K562 (cell line): ENCODE data around the gene OSBPL3. TPM values are rescaled to one million over a fixed set of nuclear protein-coding genes. Genes with fewer than 3 reads are reported as not detected.

Experiments
- CBFA2T3 ChIP-seq: fragments of 450-650 bp; IDR thresholded peaks from 2 replicates; pipeline ENCODE4 v1.6.1; 2017
- CBX5 ChIP-seq: IDR thresholded peaks from 2 replicates; pipeline ENCODE4 v1.6.1; 2014; ENCODE audit warnings: low read depth, borderline replicate concordance
- CC2D1A ChIP-seq: fragments of 450-650 bp; IDR thresholded peaks from 2 replicates; pipeline ENCODE4 v1.6.1; 2017; ENCODE audit warnings: mild to moderate bottlenecking
- HDGF ChIP-seq: fragments of 450-650 bp; IDR thresholded peaks from 2 replicates; pipeline ENCODE4 v1.6.1; 2016
- KLF10 ChIP-seq: fragments of 250-450 bp; sonication (Bioruptor Pico); IDR thresholded peaks from 2 replicates; pipeline ENCODE4 v1.6.1; 2021; ENCODE audit warnings: matching md5 sums
- MGA ChIP-seq: fragments of 450-650 bp; IDR thresholded peaks from 2 replicates; pipeline ENCODE4 v1.6.1; 2016; ENCODE audit warnings: mild to moderate bottlenecking, moderate library complexity
- NFIX ChIP-seq: fragments of 250-450 bp; sonication (Bioruptor Pico); IDR thresholded peaks from 2 replicates; pipeline ENCODE4 v1.4.0; 2020; ENCODE audit warnings: low read depth, mild to moderate bottlenecking, moderate library complexity
- SLC30A9 ChIP-seq: fragments of 250-450 bp; sonication (Bioruptor Pico); IDR thresholded peaks from 2 replicates; pipeline ENCODE4 v1.8.0; 2022; ENCODE audit warnings: mild to moderate bottlenecking, moderate library complexity
- ZC3H4 ChIP-seq: sonication (generic); formaldehyde crosslinking; IDR thresholded peaks from 2 replicates; pipeline ENCODE4 v1.9.0; 2021; ENCODE audit warnings: missing genetic modification reagents, borderline replicate concordance
- ZNF133 ChIP-seq: fragments of 250-450 bp; sonication (Bioruptor Pico); IDR thresholded peaks from 2 replicates; pipeline ENCODE4 v1.4.0; 2020; ENCODE audit warnings: mild to moderate bottlenecking
- ZNF253 ChIP-seq: fragments of 250-450 bp; sonication (Bioruptor Pico); conservative IDR thresholded peaks from 2 replicates; pipeline ENCODE4 v1.6.1; 2021; ENCODE audit warnings: mild to moderate bottlenecking
- ZNF449 ChIP-seq: fragments of 250-450 bp; sonication (Bioruptor Pico); IDR thresholded peaks from 2 replicates; pipeline ENCODE4 v1.8.0; 2022; ENCODE audit warnings: moderate library complexity, mild to moderate bottlenecking, inconsistent platforms
- ZNF57 ChIP-seq: fragments of 450-650 bp; formaldehyde crosslinking; IDR thresholded peaks from 2 replicates; pipeline ENCODE4 v1.4.0; 2020; ENCODE audit warnings: mild to moderate bottlenecking, moderate library complexity
- ZNF696 ChIP-seq: fragments of 250-450 bp; sonication (Bioruptor Pico); conservative IDR thresholded peaks from 2 replicates; pipeline ENCODE4 v1.4.0; 2020; ENCODE audit warnings: mild to moderate bottlenecking, moderate library complexity
- ZNF764 ChIP-seq: fragments of 250-450 bp; sonication (Bioruptor Pico); IDR thresholded peaks from 2 replicates; pipeline ENCODE4 v1.4.0; 2020; ENCODE audit warnings: low read depth, mild to moderate bottlenecking, moderate library complexity
- polyA plus RNA-seq, 8 experiments: library from polyadenylated mRNA; depleted of rRNA in 4 of 8; stranded (reverse) in 5 of 8; unstranded in 3 of 8; fragments of >200 nt; fragmentation: Nextera tagmentation in 2 of 8; fragmentation: Illumina TruSeq in 1 of 8; extraction: Ambion mirVana in 2 of 8; extraction: Trizol in 1 of 8; gene quantifications; 2 replicates each; pipeline versions ENCODE4 v1.2.1 to v1.2.3, GENCODE V29; 2011 to 2014; ENCODE audit warnings: inconsistent platforms in 1 of 8, missing spikeins in 1 of 8
- total RNA-seq, 7 experiments: library from RNA; depleted of rRNA in 6 of 7; stranded (reverse); fragments of >200 nt in 6 of 7; fragmentation: Illumina TruSeq in 2 of 7; extraction: Trizol in 2 of 7; gene quantifications; 2 replicates each; pipeline versions ENCODE4 v1.2.1 to v1.2.3, GENCODE V29; 2011 to 2021; ENCODE audit warnings: low replicate concordance in 1 of 7
- TF ChIP-seq, protein P1 (sequence below): fragments of 450-650 bp; IDR thresholded peaks from 2 replicates; pipeline ENCODE4 v1.6.1; 2016

Gene OSBPL3
- total and polyA plus RNA-seq, 9 of the 15 experiments (the other 6 are each of a cell fraction or from before 2014, with no cell fraction given), result 4.8 to 37.2 (median 26.5) TPM

DNA sequence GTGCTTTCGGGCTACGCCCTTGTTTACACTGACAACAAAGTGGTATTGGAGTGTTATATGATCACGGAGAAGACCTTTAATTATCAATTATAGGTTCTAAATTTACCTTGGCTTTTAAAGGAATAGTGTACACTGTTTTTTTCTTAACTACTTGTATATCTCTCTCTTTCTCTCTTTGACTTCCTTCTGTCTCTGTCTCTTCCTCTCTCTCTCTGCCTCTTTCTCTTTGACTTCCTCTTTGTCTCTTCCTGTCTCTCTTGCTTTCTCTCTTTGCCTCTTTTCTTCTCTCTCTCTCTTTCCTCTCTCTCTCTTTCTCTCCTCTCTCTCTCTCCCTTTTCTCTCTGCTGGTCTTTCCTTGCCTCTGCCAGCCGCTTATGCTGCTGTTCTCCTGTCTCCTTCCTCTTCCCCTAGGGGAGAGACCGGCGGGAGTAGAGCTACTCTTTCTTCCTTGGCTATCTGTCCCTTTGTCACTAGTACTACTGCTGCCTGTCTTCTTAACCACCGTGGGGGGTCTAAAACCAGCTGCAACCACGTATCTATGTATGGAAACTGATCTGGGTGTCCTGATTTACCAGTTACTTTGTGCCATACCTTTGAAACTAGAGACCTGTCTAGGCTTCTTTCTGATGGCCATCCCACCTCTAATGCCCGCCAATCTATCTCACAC lies 185.9 kb downstream of the OSBPL3 start (continued):
- no peak for TF ChIP-seq MGA
- no peak for TF ChIP-seq NFIX (CRISPR knock-in tag)
- no peak for TF ChIP-seq ZNF696 (CRISPR knock-in tag)
- no peak for TF ChIP-seq KLF10 (CRISPR knock-in tag)
- no peak for TF ChIP-seq CBX5
- no peak for TF ChIP-seq ZNF133 (CRISPR knock-in tag)
- TF ChIP-seq ZNF764 (CRISPR knock-in tag), result peak; percentile 64; the same call in 1 of the 2 replicates
- TF ChIP-seq CC2D1A, result peak; percentile 70
- no peak for TF ChIP-seq ZNF57 (CRISPR knock-in tag)
- peak; percentile 38; the same call in 1 of the 2 replicates for TF ChIP-seq ZNF449
- TF ChIP-seq, protein P1, sequence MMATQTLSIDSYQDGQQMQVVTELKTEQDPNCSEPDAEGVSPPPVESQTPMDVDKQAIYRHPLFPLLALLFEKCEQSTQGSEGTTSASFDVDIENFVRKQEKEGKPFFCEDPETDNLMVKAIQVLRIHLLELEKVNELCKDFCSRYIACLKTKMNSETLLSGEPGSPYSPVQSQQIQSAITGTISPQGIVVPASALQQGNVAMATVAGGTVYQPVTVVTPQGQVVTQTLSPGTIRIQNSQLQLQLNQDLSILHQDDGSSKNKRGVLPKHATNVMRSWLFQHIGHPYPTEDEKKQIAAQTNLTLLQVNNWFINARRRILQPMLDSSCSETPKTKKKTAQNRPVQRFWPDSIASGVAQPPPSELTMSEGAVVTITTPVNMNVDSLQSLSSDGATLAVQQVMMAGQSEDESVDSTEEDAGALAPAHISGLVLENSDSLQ, result 0 out of 2 replicates have a peak, but pooled peaks have one; percentile 11
- peak; percentile 71; the same call in 1 of the 2 replicates for TF ChIP-seq HDGF
- TF ChIP-seq ZC3H4 (CRISPR knock-in tag), result no peak
- no peak for TF ChIP-seq CBFA2T3
- TF ChIP-seq ZNF253, result no peak
- no peak for TF ChIP-seq SLC30A9 (CRISPR knock-in tag)
